Upper lobe of left lung (tissue), 4 donors: Measurements from ENCODE around the gene VWA1.

Source experiments
- EP300 ChIP-seq, 4 donors: sonication (generic); formaldehyde crosslinking; IDR thresholded peaks; one replicate each; pipeline ENCODE4 v1.5.1; 2017; ENCODE audit warnings: antibody characterized with exemption in 4 of 4, control low read depth in 2 of 4
- POLR2A ChIP-seq, 4 donors: fragments of 450-650 bp; IDR thresholded peaks; one replicate each; pipeline ENCODE4 v1.5.1; 2016 to 2017; ENCODE audit warnings: antibody characterized with exemption in 4 of 4, mild to moderate bottlenecking in 2 of 4
- POLR2AphosphoS5 ChIP-seq, 2 donors: sonication (generic); formaldehyde crosslinking; IDR thresholded peaks; one replicate each; pipeline ENCODE4 v1.5.1; 2017; ENCODE audit warnings: antibody characterized with exemption in 2 of 2
- TF ChIP-seq, protein P1 (sequence below), 6 experiments: fragments of 450-650 bp in 4 of 6; fragments of 200-600 bp in 2 of 6; sonication (generic) in 2 of 6; IDR thresholded peaks; one replicate each; pipeline ENCODE4 v1.5.1; 2016 to 2019; ENCODE audit warnings: antibody characterized with exemption in 6 of 6

GRCh38 chr1:1395166-1395565, 40.3 kb upstream of the VWA1 start:
- TF ChIP-seq, protein P1, sequence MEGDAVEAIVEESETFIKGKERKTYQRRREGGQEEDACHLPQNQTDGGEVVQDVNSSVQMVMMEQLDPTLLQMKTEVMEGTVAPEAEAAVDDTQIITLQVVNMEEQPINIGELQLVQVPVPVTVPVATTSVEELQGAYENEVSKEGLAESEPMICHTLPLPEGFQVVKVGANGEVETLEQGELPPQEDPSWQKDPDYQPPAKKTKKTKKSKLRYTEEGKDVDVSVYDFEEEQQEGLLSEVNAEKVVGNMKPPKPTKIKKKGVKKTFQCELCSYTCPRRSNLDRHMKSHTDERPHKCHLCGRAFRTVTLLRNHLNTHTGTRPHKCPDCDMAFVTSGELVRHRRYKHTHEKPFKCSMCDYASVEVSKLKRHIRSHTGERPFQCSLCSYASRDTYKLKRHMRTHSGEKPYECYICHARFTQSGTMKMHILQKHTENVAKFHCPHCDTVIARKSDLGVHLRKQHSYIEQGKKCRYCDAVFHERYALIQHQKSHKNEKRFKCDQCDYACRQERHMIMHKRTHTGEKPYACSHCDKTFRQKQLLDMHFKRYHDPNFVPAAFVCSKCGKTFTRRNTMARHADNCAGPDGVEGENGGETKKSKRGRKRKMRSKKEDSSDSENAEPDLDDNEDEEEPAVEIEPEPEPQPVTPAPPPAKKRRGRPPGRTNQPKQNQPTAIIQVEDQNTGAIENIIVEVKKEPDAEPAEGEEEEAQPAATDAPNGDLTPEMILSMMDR (IDR thresholded peaks at IDR 0.05): no peak
- no peak for TF ChIP-seq POLR2AphosphoS5 (IDR thresholded peaks at IDR 0.05)
- TF ChIP-seq EP300 (IDR thresholded peaks at IDR 0.05): no peak
- no peak for TF ChIP-seq POLR2A (IDR thresholded peaks at IDR 0.05)
